Measurements from ENCODE around the gene SSTR3.
"Not testable (repeated sequence)": the region's sequence is repeated elsewhere in the genome, so short reads cannot be mapped to it uniquely, and the experiment has no call there.

SSTR3 gene

DNA sequence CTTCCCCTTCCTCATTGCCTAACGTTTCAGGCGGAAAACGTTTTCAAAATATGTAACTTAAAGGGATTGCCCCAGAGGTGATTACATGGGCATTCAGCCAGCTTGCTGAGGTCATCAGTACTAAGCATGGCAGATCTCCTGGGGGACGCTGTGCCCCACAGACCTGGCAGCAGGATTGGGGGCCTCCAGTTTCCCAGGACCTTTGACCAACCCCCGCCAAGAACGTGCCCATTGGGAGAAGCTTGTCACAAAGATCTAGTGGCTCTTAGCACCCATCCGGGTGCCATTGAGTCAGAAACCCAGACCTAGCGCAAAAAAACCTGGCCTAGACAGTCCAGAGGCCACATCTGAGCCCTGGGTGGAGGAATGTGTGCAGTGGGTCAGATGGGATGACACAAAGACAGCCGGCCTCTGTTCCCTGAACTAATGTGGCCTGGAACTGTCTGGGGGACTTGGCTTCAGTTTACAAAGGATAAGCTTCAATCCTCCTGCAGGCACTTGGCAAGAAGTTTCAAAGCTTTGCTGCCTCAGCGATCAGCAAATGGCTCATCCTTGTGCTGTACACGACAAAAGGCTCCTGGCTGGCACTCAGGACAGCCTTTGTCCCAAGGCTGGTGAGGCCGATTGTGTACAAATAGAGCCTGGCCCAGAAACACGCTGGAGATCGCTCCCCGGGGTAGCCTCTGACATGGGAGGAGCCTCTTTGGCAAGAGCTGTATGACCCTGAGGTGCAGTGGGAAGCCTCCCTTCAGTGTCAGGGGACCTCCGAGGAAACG lies 33.7 kb downstream of the SSTR3 start:
- DNase-seq, result no peak

DNA sequence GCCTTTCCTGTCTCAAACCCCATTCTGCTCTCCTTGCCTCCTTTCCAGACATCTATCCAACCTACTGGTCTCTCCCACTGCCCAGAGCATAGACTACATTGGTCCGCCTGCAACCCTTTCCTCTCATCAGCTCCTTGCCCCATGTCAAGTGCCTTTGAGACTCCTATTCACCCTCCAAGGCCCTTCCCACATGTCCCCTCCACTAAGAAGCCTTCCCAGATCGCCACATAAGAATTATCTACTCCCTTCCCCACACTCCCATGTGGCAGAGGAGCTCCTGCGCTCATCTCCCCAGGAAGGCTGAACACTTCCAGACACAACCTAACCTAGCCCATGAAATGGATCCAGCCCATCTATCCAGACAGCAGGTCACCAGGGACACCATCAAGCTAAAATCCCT lies 34.5 kb downstream of the SSTR3 start:
- no peak for DNase-seq

DNA sequence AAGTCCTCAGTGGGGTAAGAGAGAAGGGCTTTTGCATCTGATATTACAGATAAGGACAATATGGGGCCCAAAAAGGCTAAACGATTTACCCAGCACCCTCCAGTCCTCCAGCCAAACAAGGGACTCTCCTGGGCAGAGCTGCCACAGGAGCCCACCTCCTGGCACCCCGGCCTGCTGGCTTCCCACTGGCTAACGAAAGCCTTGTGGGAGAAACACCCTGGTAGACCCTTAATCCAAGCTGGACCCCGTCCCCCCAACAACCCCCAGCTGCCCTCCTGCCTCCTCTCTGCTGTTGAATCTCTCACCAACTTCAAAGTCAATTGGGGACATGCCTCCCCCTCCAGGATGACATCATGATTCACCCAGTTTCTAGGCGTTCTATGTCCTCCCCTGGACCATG lies 35.1 kb downstream of the SSTR3 start:
- no peak for DNase-seq

DNA sequence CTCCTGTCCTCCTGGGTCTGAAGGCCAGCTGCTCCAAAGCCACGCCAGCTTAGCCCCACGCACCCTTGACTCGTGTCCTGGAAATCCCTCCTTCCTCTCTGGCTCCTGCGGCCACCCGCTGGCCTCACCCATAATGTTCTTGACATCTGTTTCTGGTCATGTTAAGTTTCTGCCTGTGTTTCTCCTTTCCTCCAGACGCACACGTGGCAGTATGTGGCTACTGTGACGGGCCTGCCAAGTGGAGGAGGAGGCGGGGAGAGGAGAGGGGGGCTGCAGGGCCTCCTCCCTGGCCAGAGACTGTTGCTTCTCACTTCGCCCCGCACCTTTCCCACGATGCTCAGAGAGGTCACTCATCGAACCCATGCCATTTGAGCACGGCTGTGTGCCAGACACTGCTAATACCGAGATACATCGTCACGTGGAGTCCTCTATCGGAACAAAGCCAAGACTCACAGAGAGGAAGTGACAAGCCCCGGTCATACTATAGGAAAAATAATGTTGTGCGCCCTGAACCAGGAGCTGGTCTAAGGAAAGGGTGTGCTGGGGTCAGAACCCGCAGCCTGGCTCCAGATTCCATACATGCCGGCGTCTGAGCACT lies 35.7 kb downstream of the SSTR3 start:
- DNase-seq, result no peak

DNA sequence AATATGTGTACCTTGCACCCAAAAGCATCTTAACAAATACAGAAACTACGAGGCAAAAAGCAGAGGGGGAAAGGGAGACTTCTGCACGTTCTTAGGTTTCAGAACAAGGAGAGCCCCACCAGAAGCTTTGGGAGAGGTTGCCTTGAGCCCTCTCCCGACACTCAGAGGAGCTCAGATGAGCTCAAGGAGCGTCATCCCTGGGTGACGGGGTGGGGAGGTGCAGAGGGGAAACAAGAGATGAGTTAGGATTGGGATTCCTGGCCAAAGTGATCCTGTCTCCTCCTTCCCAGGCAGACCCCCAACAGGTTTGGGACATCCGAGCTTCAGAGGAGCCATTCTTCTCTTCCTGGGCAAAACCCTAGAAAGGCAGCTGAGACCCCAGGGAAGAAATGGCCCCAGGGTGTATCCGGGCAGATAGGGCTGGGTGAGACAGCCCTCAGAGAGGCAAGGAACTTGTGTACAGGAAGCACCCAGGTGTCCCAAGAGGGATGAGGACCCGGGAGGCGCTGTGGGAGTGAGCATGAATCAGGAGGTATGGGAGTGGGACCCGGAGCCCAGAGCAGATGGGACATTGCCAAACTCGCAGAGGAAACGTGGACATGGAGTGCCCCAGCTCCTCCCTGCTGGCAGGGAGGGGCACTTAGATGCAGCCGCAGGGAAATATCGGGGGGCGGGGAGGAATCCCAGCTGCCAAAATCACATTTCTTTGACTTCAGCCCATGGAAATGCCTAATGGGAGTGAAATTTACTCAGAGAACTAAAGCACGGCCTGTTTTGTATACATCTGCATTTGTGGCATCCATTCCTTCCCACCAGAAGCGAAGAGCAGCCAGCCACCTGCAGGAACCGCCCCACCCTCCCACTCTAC lies 36.6 kb downstream of the SSTR3 start:
- DNase-seq, result no peak

DNA sequence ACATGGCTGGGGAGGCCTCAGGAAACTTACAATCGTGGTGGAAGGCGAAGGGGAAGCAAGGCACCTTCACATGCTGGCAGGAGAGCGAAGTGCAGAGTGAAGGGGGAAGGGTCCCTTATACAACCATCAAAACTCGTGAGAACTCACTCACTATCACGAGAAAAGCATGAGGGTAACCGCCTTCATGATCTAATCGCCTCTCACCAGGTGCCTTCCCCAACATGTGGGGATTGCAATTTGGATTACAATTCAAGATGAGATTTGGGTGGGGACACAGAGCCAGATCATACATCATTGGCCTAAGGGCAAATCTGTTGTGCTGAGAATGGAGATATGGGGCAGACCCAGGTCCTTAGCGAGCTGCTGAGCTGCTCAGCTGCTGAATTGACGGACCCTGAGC lies 37.3 kb downstream of the SSTR3 start:
- no peak for DNase-seq

DNA sequence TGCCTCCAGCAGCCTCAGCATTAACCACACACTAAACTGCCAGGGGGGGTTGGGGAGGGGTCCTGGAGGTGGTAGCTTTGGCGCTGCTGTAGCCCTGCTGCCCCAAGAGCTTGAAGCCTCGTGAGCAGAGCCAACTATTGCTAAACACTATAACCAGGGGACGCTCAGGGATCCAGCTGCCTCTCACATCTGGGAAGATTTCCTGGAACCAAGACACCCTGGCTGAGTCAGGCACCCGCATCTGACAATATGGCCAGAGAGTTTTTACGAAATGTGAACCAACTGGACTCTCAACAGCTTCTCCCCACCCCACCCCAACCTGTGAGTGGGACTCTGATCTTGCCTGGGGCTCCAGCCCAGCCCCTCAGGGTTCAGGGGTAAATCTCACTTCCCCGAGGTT lies 38.6 kb downstream of the SSTR3 start:
- no peak for DNase-seq

DNA sequence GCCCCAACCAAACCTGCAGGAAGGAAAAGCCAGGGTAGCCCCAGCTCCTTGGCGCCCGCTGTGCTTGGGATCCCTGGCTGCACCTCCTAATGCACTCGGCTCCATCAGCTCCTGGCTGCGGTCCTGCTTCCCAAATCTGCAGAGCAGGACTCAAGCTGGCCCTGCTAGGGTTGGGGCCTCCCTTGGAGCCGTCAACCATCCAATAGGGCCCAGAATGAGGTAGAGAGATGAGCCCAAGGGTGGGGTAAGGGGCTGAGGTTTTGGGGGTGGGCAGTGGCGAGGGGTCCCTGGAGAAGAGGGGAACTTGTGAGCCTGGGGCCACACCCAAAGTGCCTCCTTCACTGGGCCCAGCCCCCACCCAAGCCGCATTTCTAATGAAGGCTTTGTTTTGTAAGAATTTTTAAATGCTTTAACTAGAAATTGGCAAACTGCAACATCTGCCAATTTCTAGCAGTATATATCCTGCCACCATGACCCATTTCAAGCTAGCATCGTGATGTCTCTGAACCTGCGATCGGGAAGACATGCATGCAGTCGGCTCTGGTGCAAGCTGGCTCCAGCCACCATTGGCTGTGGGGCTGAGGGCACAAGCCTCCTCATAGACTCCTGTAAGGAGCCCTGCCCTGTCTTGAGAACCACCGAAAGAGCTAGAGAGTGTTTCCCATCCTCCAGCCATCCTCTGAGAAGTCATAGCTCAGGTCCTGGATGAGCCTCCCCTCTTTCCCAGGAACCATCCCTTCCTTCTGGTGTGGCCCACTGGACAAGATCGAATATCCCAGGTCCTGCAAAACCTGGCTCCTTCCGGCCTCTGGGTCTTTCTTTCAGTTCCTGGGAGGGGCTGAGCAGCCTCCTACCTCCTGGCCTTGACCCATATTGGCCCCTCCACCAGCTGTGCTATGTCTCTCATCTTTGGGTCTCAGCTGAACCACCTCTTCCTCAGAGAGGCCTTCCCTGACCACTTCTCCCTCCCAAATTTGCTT lies 39.7 kb downstream of the SSTR3 start:
- no peak for DNase-seq

DNA sequence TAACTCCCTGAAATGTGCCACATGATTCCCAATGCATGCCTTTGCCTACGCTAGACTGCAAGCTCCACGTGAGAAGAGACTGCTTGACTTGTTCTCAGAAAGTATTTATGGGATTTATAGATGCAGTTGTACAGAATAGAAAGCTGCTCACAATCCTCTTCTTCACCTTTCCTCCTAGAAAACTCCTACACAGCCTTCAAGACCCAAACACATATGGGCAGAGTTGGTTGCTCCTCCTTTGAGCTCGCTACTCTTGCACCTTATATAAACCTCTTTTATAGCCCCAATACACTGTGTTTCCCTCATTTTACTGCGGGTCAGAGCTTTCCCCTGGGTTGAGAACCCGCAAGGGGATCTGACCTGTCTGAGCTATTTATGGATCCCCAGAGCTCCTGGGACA lies 40.6 kb downstream of the SSTR3 start:
- DNase-seq, result no peak

DNA sequence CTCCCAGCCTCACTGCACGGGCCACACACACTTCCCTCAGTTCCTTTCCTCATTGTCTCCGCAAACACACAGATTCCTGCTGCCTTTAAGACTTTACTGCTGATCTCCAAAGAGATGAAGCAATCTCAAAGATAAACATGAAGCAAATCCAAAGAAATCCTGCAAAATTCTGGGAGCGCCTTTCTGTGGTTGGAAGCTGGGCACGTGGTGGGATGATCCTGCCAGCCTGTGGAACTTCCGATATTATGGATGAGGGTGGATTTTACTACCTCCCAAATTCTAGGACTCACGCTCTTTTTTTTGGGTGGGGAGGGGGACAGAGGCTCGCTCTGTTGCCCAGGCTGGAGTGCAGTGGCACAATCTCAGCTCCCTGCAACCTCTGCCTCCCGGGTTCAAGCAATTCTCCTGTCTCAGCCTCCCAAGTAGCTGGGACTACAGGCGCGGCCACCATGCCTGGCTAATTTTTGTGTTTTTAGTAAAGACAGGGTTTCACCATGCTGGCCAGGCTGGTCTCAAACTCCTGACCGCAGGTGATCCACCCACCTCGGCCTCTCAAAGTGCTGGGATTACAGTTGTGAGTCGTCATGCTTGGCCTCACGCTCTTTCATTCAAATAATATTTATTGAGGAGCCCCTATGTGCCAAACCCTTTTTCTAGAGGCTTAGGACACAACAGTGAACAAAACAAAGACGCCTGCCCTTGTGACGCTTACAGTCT lies 41.4 kb downstream of the SSTR3 start:
- DNase-seq, result not testable (repeated sequence)

DNA sequence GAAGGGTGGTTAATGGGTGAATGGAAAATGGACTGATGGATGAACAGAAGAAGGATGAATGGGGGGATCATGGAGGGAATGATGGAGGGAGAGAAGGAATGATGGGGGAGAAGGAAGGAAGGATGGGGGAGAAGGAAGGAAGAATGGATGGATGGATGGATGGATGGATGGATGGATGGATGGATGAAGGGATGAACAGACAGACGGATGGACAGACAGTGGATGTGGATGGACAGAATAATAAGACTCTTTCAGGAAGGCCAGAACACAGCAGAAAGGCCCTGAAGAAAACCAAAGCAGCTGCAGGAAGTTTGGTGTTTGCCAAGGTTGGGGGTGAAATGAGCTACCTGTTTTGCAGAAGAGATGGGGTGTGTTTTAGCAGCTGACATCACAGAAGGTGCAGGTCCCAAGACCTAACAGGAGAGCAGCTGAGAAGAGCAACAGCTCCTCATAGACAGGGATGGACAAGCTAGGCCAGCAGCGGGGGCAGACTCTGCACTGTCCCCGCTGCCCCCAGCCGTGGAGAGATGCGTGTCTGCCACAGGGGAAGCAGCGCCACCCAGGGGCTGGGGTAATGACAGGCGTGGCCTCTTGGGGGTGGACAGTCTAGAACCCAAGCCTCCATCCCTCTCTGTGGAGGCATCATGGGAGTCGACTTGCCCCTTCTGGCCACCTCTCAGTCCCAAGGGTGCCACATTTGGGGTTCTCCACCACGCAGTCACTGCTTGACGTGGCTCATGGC lies 42.2 kb downstream of the SSTR3 start:
- no peak for DNase-seq

DNA sequence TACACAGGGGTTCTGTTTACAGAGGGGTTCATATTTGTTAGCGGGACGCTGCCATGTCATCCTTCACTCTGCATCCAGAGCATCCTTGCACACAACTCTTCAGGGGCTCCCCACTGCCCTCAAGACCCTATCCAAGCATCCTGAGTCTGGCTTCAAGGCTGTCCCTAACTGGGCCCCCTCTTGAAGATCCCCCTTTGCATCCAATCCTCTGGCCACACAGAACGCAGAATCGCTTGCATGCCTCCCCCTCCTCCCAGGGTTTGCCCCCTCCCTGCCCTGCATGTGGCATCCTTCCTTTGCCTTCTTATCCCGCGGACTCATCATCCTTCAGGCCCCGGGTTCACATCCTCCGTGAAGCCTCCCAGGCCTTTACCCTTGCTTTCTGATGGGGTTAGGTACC lies 42.9 kb downstream of the SSTR3 start:
- DNase-seq, result no peak

DNA sequence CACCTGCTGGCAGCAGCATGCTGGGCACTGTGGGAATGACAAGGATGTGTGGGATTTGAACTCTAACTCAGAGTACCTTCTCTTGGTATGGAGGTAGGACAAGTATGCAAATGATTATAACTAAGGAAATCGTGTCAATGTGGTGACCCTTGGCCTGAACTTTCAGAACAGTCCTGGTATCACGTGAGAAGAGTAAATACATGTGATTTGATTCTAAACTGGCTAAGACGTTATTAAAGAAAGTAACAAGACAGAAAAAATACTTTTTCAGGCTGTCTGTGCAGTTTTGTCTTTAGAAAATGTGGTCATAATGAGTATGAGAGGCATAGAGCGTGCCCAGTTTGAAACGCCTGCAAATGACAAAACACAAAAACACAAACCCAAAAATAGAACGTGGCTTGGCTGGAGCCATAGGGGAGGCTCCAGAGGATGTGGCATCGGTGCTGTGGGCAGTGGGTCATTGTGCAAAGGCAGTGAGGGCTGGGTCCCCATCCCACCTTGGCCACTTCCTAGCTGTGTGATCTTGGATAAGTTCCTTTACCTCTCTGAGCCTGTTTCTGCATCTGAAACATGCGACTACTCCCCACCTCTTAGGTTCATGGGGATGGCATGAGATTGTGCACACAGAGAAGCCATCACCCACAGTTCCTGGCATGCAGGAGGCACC lies 44.2 kb downstream of the SSTR3 start:
- no peak for DNase-seq

DNA sequence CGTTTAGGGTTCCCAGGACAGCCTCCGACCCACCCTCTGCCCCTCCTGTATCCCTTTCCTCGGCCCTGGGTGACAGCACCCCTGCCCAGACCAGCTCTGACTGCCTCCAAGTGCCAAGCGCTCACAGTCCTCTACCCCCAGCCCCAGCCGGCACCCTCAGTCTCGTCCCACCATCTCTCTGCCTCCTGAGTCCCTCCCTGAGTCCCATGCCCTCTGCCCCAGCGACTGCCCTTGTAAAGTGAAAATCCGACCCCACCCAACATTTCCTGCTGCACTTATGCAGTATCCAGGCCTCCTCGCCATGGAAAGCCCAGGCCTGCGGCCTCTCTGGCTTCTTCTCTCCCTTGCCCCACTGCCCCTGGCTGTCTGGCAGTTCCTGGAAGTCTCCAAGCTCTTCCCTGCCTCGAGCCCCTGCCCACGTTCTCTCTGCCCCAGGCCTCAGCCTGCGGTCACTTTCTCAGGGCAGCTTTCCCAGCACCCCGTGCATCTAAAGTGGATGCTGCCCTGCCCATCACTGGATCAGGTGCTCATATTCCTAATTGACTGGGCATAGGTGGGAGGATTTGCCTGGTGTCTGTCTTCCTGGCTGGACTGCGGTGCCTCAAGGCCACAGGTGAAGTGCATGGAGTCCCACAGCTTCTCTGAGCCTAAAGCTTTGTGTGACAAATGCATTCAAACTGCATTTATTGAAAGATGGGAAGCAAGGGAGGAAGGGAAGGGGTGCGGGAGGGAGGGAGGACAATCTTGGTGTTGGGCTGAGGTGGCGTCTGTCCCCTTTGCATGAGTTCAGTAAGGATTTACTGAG lies 44.9 kb downstream of the SSTR3 start:
- no peak for DNase-seq

DNA sequence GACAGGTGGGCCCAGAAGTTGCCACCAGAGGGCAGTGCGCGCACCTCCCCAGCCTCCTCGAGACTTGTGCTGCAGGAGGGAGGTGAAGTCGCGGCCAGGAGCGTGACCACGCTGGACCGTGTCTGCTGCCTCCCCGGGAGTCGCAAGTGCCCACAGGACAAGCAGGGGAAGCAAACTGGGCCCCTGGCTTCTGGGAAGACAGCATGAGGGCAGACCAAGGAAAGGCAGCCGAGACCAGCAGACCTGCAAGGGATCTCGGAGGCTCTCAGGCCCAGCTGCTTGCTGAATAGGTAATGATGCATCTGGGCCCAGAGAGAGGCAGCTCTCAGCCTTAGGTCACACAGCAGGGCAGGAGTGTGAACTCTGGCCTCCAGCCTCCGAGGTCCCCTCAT lies 45.6 kb downstream of the SSTR3 start:
- peak; percentile 86 for DNase-seq

DNA sequence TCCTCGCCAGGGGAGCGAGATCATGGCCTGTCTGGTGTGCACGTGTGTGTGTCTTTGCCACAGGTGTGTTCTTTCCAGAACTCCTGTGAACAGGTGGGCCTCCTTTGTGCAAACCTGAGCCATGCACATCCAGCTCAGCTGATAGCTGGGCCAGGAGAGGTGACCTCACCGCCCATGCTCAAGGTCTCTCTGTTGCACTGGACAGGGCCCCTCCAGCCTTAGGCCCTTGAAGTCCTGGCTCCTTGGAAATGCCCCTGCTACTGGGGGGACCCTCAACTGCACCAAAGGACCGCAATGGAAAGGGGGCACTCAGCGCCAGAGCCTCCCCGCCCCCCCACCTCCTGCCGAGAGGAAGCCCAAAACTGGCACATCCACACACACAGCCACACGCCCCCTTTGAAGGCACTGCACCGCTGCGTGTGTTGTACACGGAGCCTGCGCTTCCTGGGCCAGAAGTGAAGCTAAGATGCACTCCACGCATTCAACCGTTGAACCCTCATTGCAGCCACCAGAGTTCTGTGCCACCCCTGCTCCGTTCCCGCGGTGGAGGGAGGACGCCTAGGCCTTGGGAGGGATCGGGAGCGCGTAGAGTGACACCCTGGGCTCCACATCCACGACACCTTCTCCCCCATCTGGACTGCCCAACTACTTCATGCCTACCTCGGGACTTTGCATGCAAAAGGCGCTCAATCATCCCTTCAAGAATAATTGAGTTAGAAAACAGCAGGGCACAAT lies 46.2 kb downstream of the SSTR3 start:
- DNase-seq, result no peak

DNA sequence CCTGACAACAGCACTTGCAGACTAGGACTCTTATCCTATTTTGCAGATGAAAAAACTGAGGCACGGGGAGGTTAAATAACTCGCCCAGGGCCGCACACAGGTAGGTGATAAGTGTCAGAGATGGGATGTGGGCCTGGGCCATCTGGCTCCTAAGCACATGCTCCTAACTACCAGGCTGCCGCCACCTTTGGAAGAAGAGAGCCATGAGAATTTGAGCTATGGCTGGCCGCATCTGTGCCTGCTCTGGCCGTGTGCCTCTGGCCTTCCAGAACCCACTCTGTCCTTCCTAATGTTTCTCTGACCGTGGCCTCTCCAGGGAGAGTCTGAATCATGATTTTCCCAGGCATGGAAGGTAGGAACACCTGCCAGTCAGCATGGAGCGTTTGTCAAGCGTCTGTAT lies 47.2 kb downstream of the SSTR3 start:
- no peak for DNase-seq

DNA sequence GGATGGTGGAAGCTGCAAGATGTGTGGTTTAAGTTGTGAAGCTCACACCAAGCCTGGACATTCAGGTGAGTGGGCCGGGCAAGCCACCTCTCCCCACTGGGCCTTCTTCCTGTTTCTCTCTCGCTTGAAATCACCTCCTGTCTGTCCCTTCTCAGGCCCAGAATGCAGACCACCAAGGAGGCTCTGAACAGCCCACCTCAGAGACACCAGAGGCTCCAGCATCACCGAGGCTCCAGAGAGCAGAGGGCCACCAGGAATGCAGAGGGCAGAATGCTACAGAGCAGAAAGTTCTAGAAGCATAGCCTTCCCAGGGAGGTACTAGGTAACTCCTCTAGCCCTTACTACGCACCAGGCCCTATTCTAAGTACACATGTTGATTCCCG lies 47.8 kb downstream of the SSTR3 start:
- DNase-seq, result no peak

All from activated CD4-positive, alpha-beta T cell treated with anti-CD3 and anti-CD28 coated beads, Interleukin-10, Interleukin-2, amounts not matched to agents 100 ng/mL and 50 ng/mL, durations not matched to agents 16 hours and 8 hours (primary cell).